GM19397 (cell line): ENCODE results near the gene UBL3.

Experiments
- ATAC-seq: cut with Tn5 transposase; IDR thresholded peaks from one replicate; pipeline ENCODE4 v1.9.1; 2021; ENCODE audit warnings: mild to moderate bottlenecking, moderate library complexity; ENCODE audit not compliant: unreplicated experiment

UBL3 gene

DNA sequence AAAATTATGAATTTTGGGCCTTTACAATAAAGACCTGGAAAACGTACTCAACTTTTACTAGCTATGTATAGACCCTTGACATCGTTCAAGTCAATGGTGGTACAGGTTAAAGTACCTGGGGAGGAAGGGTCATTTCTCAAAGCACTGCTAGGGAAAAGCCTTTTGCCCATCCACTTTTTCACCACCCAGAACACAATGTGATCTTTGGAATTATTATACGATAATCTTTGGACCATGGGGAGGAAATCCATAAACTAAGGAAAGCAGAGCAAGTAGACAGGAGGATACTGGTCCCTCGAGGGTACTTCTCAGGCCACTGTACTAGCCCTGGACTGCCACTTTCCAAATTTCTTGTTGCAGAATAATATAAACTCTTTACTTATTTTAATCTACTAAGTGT, 39.5 kb downstream of the UBL3 start:
- ATAC-seq: no peak

- ATAC-seq: no peak
Measured at GRCh38 chr13:29810145-29810742, 40.2 kb downstream of the UBL3 start.

GRCh38 chr13:29808264-29808663, 42.2 kb downstream of the UBL3 start:
- no peak for ATAC-seq

DNA sequence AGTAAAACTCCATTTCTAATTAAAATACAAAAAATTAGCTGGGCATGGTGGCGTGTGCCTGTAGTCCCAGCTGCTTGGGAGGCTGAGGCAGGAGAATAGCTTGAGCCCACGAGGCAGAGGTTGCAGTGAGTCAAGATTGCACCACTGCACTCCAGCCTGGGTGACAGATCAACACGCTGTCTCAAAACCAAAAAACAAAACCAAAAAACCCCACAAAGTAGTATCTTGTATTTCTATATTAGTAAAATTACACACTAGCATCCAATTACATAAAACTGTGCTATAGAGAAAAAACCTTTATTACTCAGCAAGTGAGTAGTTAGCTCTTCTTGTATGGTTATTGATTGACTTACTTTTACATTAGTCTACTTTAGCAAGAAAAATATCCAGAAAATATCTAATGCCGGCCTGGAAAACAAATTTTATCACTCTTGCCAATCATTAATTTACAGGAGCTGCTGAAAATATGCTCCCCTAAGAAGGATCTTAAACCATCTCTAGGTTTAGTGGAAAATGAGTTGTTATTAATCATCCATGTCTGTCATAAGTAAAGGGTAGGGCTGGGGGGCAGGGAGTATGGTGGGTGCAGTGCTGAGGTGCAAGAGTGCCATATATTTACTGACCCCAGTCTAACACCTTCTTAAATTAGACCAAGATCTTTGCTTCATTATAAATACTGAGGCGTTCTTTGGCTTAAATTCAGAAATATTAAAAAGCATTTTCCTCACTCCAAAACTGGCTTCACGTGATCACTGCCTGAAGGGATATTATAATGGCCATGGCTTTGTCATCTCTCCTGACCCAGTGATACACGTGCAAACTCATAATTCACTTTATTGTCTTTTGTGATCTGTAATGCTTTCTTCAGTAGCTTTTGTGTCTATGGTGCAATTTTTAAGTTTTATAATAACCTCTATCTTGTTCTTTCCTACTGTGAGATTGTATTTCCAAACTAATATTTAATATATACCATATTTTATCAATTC, 44.1 kb downstream of the UBL3 start:
- no peak for ATAC-seq

- no peak for ATAC-seq
Measured at GRCh38 chr13:29803221-29803620, 47.2 kb downstream of the UBL3 start.

GRCh38 chr13:29802621-29803020, 47.8 kb downstream of the UBL3 start:
- ATAC-seq: no peak

DNA sequence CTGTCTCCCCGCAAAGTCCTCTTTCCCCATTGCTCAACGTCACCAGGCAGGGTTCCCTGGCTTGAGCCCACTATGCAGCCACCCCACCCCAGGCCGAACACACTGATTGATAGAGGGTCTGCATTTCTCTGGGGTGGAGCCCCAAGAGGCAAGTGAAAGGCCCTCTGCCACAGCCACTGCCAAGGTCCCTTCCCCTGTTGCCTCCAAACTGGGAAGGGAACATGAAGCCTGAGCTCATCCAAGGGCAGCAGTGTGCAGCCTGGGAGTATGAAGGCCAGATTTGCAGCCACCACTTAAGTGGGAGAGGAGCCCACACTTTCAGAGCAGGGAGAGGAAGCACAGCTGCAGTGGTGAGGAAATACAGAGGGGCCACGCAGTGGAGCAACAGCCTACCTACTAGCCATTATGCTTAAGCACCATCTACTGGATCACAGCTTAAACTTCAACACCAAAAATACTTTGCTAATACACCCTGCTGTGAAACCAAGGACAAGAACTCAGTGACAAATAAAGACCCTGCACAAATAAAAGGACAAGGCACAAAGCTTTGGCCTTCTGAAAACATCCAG, 48.6 kb downstream of the UBL3 start:
- no peak for ATAC-seq

DNA sequence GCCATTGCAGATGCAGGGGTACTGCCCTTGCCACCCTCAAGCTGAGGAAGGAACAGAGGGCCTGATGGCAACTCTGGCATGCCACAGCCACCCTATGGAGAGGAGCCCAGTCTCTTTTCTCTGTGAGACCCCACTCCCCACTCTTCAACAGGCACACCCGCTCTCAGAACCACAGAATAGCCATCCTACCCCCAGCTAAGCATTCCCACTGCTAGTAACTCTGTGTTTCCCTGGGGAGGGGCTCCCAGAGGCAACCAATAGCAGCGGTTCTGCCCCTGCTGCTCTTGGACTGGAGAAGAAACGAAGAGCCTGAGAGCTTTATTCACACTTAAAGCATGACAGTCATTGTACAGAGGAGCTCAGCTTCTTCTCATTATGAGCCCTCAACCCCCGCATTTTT, 49.3 kb downstream of the UBL3 start:
- ATAC-seq: no peak

DNA sequence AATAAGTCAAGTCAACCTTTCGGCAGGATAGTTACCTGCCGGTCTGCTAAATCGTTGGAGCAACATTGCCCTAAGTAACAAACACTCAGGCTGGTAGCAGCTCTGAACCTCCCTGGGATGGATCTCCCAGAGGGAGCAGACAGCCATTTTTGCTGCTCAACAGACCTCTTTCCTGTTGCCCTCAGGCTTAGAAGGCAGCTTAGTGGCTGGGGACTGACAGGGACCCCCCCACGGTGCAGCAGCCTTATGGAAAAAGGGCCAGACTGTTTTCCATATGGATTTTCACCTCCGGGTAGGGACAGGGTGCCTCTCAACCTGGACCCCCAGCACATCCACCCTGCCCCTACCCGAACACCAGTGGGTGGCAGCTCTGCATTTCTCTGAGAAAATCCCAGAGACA, 49.7 kb downstream of the UBL3 start:
- no peak for ATAC-seq

GRCh38 chr13:29799041-29799440, 51.4 kb downstream of the UBL3 start:
- ATAC-seq: no peak

DNA sequence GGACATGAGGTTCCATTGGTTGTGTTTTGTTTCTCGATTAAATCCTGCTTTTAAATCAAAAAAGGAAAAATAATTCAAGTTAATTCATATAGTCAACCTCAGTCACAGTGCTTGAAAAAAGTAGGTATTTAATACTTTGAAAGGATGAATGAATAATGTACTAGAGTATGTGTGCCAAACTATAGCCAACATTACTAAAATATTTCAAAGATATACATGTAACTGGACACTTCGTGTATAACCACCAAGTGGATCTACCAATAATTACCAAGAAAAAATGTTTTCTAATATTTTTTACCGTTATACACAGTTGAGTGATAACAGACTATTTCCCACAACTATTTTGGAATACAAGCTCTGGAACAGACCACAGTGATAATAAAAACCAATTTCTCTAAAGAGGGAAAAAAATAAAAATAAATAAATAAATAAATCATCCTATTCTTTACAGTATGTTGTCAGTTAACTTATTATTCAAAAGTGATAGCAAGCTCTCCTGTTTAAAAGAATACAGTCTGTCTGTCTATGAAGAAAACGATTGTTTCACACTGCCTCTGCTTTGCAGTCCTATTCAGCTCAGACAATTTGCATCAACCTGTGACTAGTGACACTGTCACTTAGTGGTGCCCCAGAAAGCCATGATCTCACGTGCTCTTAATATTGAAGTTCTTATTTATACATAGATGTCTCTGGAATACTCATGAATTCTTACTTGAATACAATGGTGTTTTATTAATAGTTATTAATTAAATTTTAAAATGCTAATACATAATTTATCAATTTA, 58.2 kb downstream of the UBL3 start:
- ATAC-seq: no peak

DNA sequence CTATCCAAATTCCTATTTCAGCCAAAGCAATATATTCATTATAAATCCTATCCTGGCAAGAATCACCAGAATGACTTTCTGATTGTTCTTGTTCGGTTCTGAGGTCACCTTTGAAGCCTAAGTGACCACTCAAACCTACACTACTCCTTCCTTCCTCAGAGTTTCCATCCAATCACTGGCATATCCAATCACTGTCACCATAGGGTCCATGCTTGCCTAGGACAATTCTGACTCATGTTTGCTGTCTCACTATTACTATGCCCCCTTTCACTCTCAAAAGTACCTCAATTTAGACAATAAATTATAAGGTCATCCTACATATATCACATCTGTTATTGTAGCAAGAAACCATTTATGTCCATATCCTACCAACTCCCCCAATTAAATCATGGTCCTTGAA, 58.9 kb downstream of the UBL3 start:
- ATAC-seq: no peak

- no peak for ATAC-seq
Measured at GRCh38 chr13:29786698-29787097, 63.7 kb downstream of the UBL3 start.

- no peak for ATAC-seq
Measured at GRCh38 chr13:29785978-29786377, 64.4 kb downstream of the UBL3 start.

DNA sequence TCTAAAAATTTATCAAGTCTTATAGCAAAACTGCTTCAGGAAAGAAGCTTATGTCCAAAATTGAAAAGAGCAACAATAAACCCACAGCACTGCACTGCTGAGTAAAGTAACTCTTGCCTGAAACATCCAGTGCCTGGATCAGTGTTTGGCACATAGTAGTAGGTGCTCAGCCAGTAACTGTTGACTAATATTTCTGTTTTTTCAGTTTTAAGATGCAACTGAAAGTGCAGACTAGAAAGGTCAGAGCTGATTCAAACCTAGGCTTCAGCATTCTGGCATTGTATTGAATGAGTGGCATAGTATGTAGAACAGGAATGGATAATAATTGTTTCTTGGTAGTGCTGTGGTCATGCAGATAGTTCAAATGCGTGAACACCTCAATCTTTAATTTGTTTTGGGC, 67.6 kb downstream of the UBL3 start:
- ATAC-seq: no peak

DNA sequence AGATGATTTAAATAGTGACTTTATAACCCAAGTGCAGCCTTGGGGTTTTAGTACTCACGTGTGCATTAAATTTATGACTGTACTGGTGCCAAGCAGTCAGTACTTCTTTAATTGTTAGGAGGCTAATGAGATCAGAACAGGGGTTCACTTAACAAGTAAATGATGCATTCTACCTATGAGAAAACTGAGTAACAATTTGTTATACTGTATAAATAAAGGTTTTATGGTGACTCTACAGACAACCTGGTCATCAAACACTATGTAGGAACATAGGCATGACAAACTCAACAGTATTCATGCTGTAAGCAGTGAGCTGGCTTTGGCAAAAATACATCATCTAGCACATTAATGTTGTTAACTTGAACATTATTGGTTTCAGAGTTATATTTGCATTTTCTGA, 75.6 kb downstream of the UBL3 start:
- no peak for ATAC-seq

GRCh38 chr13:29771247-29771646, 79.2 kb downstream of the UBL3 start:
- no peak for ATAC-seq

DNA sequence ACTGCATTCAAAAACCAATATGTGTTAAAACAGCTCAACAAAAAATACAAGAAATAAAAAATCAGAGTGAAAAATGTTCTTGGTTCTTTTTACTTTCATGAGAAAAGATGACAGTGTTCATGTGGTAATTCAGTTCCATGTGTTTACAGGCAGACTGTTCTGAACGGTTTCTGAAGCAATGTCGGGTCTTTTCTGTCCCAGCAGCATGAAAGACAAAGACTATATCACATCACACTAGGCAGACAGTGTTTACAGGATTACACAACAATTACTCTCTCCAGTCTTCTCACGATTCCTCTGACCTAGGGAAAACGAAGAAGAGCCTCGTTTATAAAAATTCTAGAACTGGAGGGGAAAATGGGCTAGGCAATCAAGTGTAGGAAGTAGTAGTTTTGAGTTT, 83.4 kb downstream of the UBL3 start:
- no peak for ATAC-seq

- no peak for ATAC-seq
Measured at GRCh38 chr13:29763436-29764180, 86.8 kb downstream of the UBL3 start.

DNA sequence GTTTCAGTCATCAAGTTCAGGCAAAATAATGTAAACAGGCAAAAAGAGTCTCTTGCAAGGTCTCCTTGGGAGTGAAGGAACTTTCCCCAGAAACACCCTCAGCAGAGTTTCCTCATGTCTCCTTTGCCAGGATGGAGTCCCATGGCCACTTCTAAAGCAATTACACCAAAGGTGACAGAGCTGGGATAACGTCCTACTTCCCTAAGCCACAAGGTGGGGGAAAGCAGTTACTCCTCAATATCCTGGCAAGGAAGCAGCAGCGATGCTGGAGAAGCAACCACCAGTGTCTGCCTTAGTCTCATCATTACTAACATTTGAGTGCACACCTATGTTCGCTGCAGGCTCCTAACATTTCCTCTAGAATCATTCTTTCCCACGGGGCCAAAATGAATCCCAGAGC, 88.6 kb downstream of the UBL3 start:
- ATAC-seq: no peak

GRCh38 chr13:29761160-29761559, 89.3 kb downstream of the UBL3 start:
- no peak for ATAC-seq
